SH-SY5Y (cell line): ENCODE results near the gene NCOR2.

Experiments used
- GATA2 ChIP-seq: IDR thresholded peaks from 2 replicates; pipeline ENCODE4 v1.6.1; 2011; ENCODE audit warnings: mild to moderate bottlenecking, low read depth, low read length
- GATA3 ChIP-seq: IDR thresholded peaks from 2 replicates; pipeline ENCODE4 v1.6.1; 2011; ENCODE audit warnings: low read depth, mild to moderate bottlenecking, low read length, moderate library complexity

GRCh38 chr12:124608450-124608870, 41.0 kb upstream of the NCOR2 start:
- TF ChIP-seq GATA2 (no peak), GATA3 (no peak)
